Activated CD4-positive, alpha-beta T cell treated with anti-CD3 and anti-CD28 coated beads, Interleukin-2, Interleukin-4, amounts not matched to agents 100 ng/mL and 50 ng/mL, durations not matched to agents 16 hours and 8 hours (primary cell): Measurements from ENCODE around the gene UBE2E1.

ENCODE experiments used
- DNase-seq: peaks from one replicate; pipeline ENCODE4 v3.0.0-alpha.2; 2020; ENCODE audit warnings: low spot score

Gene UBE2E1

DNA sequence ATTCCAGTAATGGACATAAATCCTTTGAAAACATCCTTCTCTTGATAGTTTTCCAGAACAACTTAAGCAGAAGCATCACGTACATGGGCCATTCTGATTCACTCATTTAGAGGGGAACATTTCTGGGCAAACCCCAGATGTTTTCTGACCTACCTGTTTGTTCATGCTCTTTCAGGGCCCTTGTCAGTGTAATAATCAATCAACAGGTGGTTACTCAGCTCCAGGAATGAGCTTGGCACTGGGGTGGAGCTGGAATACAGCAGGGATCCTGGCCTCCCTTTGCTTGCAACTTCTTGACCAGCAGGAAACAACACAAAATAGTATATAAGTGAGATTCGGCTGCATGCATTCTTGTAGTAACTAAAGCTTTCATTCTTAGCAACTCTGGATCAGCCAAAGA lies 9.2 kb upstream of the UBE2E1 start:
- DNase-seq = no peak

DNA sequence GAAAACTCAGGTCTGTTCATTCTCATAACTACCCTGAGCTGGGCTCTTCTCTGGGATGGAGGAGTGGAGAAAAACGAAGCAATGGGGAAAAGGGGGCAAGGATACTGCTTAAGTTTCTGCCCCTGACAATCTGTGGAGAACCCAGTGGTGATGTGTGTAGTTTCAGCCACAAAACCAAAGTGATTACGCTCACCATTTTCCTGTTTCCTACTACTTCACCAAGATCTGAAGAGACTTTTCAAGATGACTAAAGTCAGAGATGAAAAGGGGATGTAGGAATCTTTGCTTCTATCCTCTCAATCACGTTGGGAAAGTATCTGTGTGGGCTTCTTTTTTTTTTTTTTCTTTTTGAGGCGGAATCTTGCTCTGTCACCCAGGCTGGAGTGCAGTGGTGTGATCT lies 8.3 kb upstream of the UBE2E1 start:
- peak; percentile 43 for DNase-seq

DNA sequence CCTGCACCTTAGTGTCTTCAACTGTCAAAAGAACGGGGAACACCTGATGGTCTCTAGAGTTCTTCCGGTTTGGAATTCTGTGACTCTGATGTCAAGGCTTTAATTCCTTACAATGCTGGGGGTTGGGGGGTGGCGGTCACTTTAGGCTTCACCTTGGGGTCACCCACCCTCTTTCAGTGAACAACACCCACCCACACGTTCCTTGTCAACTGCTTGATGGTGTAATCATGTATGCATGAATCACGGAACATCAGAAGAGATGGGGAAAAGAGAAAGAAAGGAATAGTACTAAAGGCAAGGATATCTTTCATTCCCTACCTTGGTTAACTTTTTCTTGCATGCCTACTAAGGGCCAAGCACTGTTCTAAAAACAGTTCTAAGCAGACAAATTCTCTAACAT lies 7.3 kb upstream of the UBE2E1 start:
- no peak for DNase-seq

DNA sequence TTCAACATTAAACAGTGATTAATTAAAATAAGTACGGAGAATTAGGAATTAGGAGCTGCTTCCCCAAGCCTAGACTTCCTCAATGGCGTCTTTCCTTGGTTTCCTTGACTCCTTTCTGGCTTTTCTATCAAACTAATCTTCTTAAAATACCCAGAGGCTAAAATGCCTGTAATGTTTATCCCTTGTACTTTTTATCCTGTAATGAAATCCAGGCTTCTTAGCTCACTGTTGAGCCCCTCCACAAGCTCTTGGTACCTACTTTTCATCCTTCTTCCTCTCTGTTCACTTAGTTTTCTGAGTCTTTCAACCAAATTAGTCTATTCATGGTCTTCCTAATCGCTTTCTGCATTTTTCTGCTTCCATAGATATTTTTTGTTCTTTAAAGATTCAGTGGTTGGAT lies 6.9 kb upstream of the UBE2E1 start:
- no peak for DNase-seq

DNA sequence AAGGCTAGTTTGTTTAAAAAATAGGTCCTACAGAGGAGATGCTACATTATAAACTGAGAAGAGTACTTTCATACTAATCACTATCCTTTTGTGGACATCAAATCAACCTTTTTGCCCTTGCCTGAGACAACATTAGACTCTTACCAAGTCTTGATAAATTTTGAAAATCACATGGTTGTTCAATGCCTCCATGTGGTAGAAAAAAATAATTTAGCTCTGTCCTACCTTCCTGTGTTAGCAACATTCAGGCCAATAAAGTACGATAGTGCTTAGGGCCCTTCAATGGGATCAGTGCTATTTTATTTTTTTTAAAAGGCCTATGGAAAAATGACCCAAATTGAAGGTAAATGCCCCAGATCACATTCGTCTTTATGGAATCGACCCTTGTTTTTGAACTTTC lies 5.0 kb upstream of the UBE2E1 start:
- DNase-seq = no peak

DNA sequence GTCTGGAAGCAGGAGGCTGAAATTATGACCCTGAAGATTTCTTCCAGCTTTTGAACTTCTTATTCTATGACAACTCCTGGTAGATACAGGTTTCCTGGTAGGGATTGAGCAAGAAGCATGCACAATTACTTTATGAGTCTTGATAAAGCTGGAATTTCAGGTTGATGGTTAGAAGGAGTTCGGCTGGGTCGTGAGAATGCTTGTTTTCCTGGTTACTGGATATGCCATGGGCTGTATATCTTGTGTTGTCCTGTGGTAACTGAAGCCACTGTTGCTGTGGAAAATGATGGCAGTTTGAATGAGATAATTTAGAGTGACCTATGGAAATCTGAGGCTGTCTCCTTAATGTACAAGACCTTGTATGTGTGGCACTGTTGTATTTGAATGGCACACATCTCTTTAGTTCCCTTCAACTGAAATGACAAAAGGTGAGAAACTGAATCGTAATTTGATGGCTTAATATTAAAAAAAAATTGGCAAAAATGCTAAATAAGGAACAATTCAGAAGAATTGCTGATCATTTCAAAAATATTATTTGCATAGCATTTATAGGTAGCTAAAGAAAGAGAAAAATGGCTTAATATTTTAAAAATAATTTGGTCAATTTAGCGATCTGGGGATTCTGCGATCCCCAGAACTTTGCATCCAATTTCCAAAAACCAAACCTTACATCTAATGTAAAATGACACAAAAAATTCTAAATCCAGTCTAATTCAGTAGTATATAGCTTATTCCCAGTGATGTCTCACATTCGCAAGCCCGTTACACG lies 1.1 kb upstream of the UBE2E1 start:
- DNase-seq = no peak

DNA sequence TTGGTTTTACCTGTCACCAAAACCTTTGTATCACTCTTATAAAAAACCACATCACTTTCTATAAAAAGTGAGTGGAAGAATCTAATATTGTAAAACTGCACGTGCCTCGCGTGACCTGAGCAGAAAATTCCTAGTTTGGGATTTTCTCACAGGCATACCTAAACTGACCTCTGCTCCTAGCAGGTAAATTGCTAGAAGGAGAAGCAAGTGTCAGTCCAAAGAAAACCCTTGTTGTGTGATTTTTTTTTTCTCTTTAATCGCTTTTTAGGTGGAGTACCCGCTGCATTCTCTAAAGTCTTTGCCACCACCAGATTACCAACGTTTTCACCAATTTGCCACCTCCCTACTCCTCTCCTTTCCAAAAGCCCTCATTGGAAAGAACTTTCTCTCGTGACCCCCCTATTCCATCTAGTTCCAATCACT lies 534 bp upstream of the UBE2E1 start:
- no peak for DNase-seq

DNA sequence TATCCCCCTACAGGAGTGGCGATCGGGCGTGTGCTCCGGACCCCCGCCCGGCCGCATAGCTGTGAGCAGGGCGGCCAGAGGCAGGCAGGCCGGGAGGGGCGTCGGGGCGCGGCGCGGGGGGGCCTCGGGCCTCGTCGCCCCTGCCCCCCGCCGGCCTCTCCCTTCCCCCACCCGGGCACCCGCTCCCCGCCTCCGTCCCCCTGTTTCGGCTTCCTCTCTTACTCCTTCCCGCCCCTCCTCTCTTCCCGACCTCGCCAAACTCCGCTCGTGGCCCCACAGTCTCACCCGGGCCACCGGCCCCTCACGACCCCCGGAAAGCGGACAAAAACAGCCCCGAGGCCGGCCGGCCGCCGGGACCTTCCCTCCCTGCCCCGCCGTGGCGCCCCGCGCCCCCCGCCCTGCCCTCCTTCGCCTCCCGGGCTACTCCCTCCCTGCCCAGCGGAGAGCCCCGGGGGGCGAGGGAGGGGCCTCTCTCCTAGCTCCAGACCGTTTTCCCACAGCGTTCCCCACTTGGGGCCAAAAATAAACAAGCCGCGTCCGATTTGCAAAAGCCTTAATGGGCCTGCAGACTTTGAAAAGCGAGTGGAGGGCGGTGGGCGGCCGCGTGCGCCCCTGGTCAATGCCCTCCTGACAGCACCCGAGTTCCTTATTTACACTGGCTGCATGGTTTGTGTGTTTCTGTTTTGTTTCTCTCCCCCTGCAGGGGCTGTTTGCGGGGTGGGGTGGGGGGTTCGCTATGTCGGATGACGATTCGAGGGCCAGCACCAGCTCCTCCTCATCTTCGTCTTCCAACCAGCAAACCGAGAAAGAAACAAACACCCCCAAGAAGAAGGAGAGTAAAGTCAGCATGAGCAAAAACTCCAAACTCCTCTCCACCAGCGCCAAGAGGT lies 1.0 kb downstream of the UBE2E1 start:
- no peak for DNase-seq

DNA sequence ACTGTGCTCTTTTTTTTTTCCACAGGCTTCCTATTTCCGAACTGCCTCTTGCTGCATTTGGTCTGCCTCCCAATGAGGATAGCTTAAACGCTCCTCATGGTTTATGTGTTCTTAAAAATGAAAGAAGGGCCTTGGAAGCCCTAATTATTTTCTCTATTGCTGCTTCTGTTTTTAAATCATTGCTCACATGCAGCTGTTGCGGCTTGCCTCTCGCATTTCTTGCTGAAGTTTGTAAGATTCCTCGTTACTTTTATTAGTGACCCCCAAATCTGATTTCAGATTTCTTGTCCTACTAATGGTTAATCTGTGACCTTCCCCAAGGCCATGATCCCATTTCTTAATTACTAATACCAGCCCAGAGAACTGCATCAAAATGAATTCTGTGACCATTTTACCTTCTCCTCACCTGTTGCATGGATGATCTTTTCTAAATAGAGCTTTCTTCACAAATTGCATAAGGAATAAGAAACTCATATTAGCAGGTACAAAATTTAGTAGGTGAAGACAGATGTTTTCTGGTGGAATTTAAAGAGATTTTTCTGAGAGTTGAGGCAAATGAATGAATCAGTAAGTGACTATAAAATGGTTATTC lies 1.8 kb downstream of the UBE2E1 start:
- DNase-seq = no peak

DNA sequence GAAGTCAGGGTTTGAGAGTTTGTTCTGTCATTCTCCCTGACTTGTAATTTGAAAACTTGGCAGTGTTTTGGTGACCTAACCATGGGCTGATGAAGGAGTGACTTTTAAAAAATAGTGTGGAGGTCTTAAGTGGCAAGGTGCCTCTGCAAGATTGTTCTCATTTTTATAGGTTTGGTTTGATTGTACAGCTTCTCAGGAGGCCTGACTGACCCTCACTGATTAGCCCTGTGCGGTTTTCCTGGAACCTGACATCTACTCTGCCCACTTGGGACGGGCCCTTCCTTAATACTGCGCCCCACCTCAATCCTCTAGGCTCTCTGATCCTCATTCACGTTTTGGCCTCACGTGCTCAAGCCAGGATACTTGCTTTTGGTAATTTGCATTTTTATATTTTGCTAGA lies 2.8 kb downstream of the UBE2E1 start:
- no peak for DNase-seq

DNA sequence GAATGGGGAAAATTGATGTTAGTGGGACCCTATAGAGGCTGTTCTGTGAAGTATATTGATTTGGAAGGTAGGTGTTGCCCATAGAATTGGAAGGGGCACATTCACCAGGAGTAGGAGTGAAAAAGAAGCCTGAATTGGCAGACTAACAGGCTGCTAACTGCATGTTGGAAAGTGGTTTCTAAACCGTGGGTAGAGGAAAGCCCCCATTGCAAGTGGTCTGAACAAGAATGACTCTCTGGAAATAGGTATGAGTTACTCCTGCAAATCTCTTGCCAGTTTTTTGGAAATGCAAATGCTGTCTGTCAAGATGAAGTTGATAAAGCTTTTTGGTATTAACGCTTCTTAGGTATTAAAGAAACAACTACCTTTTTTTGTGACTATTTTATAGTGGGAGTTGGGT lies 3.5 kb downstream of the UBE2E1 start:
- DNase-seq = no peak

DNA sequence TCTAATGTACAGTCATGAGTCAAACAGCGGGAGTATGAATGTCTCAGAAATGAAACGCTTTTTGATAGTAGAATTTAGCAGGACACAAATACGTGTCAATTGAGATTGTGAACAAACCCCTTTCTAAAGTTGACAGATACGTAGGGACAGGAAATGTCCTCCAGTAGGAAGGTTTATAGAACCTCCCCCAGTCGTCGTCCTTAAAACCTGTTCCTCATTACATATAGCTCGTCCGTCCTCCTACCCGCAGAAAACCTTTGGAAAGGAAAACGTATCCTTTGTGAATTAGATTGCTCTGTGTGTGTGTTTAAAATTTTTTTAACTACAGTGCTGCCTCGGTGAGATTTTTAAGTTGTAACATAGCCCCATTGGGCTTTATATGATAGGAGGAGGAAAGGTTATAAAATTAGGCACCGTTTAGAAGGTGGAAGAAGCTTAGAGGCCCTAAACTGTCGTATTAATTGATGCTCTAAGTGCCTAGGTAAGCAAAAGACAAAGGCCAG lies 4.1 kb downstream of the UBE2E1 start:
- no peak for DNase-seq

DNA sequence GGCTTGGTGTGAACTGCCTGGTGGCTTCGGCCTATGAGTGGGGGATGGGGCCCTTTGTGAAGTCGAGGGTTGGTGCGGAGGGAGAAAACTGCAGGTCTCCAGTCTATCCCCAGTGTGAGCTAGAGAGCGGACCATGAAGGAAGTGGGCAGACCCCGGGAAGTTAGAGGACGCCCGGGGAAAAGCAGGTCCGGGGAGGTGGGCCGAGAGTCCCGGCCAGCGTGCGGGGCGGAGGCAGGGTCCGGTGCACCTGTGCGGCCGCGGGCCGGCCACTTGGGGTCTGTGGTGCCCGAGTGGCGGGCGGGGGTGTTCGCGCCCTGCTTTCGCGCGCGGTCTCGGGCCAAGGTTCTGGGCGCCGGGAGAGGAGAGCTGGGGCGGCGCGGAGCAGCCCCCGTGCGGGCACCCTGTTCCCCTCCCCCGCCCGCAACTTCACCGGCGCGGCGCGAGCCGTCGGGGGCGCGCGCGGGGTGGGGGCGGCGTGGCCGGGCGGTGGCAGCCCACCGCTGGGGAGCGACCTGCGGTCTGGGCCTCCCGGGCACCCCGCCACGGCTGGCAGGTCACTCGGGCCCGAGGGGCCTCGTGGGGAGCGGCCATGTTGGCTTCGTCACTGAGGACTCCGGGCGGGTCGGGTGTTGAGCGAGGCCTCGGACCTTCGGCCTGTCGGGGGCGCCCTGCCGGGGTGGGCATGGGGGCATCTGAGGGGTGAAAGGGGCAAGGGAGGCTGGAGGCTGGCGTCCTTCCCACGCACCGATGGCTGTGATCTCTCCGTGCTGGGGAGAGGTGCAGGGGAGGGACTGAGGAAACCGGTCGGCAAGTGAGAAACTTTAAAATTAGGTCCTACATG lies 4.8 kb downstream of the UBE2E1 start:
- DNase-seq = peak; percentile 38

DNA sequence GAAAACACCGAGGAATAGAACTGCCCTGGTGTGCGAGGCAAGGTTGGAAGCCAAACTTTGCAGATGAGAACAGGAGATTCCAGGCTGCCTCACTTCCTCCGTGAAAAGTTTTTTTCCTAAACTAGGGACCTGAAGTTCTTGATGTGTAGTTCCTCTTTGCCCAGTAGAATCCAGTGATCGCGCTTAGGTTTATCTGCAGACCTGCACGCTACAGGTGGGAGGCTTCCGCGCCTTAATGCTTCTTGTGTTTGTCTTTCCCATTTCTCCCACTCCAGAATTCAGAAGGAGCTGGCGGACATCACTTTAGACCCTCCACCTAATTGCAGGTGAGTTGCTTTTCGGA lies 5.4 kb downstream of the UBE2E1 start:
- no peak for DNase-seq

DNA sequence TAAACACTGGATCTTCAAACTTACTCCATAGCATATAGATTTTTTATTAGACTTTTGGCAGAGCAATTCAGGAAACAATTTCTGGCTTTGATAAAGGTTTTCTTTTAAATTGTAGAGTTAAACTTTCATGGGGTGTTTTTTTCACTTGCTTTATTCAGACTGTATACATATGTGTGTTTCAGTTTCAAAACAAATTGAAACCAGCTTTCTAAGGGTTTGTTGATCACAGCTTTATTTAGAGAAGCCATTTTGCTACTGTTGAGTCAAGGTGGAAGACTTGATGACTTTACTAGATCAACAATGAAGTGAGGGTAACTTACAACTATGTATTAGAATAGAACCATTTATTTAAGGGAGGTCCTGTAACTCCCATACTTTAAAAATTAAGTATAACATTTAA lies 6.2 kb downstream of the UBE2E1 start:
- peak; percentile 50 for DNase-seq

DNA sequence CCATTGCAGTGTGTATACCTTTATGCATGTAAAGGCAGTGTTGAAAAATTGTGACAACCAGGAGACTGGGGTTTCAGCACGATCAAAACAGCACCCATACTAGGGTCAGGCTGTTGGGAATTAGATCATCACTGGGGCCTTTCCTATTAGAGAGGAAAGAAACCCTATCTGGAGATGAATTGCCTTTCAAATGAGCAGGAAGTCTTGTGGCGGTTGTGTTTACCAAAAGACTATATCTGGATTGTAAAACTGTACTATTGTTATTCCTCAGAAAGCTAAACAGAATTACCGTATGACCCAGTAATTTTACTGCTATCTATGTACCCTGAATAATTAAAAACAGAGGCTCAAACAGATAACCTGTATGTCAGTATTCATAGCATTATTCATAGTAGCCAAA lies 10.1 kb downstream of the UBE2E1 start:
- DNase-seq = peak; percentile 40

DNA sequence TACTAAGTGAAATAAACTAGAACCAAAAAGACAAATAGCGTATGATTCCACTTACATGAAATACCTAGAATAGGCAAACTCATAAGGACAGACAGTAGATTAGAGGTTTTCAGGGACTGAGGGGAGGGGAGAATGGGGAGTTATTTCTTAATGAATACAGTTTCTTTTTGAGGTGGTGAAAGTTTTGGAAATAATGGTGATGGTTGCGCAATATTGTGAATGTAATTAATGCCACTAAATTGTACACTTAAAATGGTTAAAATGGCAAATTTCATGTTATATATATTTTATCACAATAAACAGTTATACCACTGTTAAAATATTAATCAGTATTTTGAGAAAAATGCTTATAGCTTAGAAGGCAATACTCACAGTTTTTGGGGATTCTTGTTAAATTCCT lies 11.0 kb downstream of the UBE2E1 start:
- DNase-seq = no peak

DNA sequence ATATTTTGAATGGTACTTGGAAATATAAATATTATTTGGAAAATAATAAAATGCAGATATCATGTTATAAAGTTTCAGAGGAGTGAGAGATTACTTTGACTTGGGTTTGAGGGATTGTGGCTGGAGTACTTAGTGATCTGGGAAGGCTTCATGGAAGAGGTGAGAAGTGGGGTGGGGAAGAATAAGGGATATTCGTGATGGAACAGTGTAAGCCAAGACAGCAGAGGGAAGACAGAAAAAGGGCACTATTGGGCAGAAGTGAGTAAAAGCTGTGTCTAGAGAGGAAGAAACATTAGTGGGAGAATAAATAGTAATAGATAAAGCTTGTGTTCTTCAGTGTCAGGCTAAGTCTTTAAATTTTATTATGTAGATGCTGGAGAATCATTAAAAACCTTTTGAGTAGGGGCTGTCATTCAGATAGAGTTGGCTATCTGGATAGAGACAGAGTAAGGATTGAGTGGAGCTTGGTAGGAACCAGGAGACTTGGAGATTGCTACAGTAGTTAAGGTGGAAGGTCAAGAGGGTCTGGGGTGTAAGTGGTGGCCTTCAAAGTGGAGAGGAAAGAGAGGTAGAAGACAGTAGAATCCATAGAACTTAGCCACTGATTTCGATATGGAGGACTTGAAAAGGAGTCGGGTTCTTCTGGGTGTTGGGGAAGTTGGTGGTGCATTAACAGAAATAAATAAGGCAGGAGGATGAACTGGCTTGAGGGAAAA lies 11.9 kb downstream of the UBE2E1 start:
- no peak for DNase-seq

DNA sequence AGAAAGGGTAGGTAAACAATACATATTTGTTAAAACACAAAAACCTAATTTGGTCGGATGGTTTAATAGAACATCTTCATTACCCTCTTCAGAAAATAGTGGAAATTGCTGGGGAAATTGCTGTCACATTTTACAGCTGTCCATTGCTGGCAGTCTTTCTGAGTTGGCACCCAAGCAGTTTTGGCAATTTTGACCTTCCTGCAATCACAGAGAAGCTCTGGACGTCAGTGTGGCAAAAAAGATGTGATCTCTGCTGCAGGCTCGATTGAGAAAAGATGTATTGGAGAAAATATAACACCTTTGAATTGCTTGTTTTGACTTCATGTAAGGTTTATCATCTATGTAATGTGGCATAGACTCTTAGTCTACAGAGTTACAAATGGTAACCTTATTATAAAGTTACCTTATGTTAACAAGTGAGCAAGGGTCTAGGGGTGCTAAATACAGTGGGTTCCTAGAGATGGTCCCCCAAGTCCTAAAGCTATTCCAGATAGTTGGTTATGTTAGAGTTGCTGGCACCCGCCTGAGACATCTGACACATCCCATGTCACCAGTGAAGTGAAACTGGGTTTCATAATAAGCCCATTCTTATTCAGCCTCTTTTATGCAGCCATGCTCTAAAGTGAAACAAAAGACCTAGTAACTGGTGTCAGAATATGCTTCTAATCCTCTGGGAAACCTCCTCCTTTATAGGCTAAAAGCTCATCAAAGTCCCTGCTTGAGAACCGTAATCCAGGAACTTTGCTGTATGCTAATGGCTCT lies 14.0 kb downstream of the UBE2E1 start:
- DNase-seq = no peak

DNA sequence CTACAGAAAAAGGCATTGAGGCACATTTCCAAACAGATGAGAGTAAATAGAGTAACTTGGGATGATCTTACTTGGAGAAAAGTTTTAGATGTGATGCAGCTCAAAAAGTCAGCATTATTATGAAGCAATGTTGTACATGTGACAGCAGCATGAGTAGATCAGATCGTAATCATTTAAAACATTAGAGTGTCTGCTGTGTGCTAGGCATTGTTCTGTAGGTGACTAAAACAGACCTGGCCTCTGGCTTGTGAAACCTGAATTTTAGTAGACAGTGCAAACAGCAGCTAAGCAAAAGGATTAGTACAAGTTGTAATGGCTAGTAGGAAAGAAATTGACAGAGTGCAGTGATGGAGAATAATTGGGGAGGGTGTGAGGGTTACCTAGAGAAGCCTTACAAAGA lies 15.1 kb downstream of the UBE2E1 start:
- DNase-seq = no peak

DNA sequence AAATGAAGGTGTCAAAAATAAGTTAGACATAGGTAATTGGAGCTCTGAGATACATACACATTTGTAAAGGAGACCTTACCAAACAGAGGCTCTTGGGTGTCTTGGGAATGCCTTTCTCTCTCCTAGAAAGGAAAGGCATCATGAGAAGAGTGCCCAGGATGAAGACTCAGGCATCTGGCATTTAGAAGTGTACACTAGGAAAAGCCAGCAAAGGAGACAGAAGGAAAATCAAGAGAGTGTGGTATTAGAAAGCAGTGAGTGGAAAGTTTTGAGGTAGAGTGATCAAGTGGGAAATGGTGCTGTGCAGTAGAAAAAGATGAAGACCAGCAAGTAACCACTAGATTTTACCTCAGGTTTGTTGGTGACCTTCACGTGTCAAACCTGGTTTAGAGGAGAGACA lies 16.1 kb downstream of the UBE2E1 start:
- no peak for DNase-seq
